Hematopoietic multipotent progenitor cell (in vitro differentiated cells): ENCODE measurements around the gene EDA2R. TPM values are rescaled to one million over a fixed set of nuclear protein-coding genes. Genes with fewer than 3 reads are reported as not detected.

Experiments used
- DNase-seq, 3 donors: peaks; one replicate each; pipeline ENCODE4 v3.0.0-alpha.2; 2011 to 2015; ENCODE audit warnings: low read depth in 2 of 3, low spot score in 2 of 3
- small RNA-seq: library from RNA; depleted of rRNA; stranded (forward); fragments of <200 nt; gene quantifications from one replicate; pipeline ENCODE3, GENCODE V24; 2012
- total RNA-seq: library from RNA; depleted of rRNA; stranded (reverse); fragments of >200 nt; gene quantifications from one replicate; pipeline ENCODE4 v1.2.3, GENCODE V29; 2012

Gene EDA2R
- total RNA-seq, 1 donor, result 1.1 TPM

DNA sequence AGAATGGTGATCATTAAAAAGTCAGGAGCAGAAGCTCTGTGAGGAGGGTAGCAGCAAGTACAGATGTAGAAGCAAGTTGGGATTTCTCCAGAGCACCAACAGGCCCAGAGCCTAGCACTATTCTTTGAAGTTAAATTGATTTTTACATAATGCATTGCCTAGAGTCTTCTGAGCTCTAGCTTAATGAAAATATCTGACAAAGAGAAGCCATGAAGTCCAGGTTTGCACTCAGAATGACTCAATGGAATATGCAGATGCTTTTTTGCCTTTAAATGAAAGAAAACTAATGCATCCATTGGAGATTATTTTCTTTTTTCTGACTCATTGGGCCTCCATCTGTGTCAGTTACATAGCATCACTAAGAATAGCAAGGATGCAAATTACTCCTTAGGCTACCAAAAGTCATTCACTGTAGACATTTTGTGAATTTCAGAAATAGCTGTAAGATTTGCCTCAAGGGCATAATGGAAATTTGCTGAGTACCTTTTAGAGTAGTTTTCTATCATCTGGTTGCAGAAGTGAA is 91.0 kb downstream of the EDA2R start:
- no peak for DNase-seq

Small RNAs within 50 kb of the gene (small RNA-seq; reads per million reads assigned to genes)
- gene RNU6-394P, result not detected
